ENCODE measurements around the gene ACSL6.

- TF ChIP-seq POLR2A (IDR thresholded peaks at IDR 0.05; ENCODE audit: low read depth, low read length): no peak
- TF ChIP-seq EGR1 (IDR thresholded peaks at IDR 0.05; ENCODE audit: borderline replicate concordance in 1 of 2, low read depth in 2 of 2, low read length in 2 of 2): no peak
- no peak for TF ChIP-seq REST (IDR thresholded peaks at IDR 0.05; ENCODE audit: low read depth, low read length)
- TF ChIP-seq CBFB (IDR thresholded peaks at IDR 0.05; ENCODE audit: low read depth): no peak
- TF ChIP-seq BRCA1 (IDR thresholded peaks at IDR 0.05; ENCODE audit: low read depth, low read length): no peak
- TF ChIP-seq SMC3 (IDR thresholded peaks at IDR 0.05; ENCODE audit: borderline replicate concordance, low read length): no peak
- no peak for TF ChIP-seq CTCF (IDR thresholded peaks at IDR 0.05 in 2 of 3, conservative IDR thresholded peaks at IDR 0.05 in 1 of 3; ENCODE audit: control insufficient read depth in 2 of 3, extremely low read depth in 1 of 3, insufficient read depth in 1 of 3, low read depth in 3 of 3, low read length in 3 of 3)
Observed at GRCh38 chr5:131939690-131940345, 71.6 kb downstream of the ACSL6 start.
